HCT116 (cell line): ENCODE measurements around the gene TRIM14. TPM values are rescaled to one million over a fixed set of nuclear protein-coding genes. Genes with fewer than 3 reads are reported as not detected.

Source experiments
- ATAC-seq: fragments of 200-7000 bp; cut with Tn5 transposase; 2 replicates; pipeline ENCODE4 v1.9.1; 2020; ENCODE audit warnings: mild to moderate bottlenecking, moderate library complexity
- BruUV-seq: library from RNA; stranded (reverse); fragments of 400-500 nt; replicated peaks from 2 replicates; lab custom pipeline; 2021; lab: Mats Ljungman, UMichigan
- CTCF ChIA-PET: fragments of 300-600 bp; sonication (Branson Sonifier 250); formaldehyde crosslinking; loops from one replicate; lab custom pipeline; 2021; ENCODE audit warnings: antibody characterized with exemption; lab: Charles Lee
- POLR2A ChIA-PET: fragments of 300-600, 350-600 bp; sonication (Branson Sonifier 250); formaldehyde crosslinking; loops from one replicate; lab custom pipeline; 2021; ENCODE audit warnings: antibody characterized with exemption; lab: Charles Lee
- RAD21 ChIA-PET, 2 experiments: fragments of 300-600 bp; sonication (Branson Sonifier 250); formaldehyde crosslinking; loops; one replicate each; lab custom pipeline; 2023; ENCODE audit warnings: low total read pairs in 2 of 2; ENCODE audit not compliant: uncharacterized antibody in 2 of 2, unreplicated experiment in 2 of 2, low non-redundant PET in 1 of 2; lab: Charles Lee
- DNase-seq: peaks from one replicate; pipeline ENCODE4 v3.0.0-alpha.2; 2010; ENCODE audit warnings: low read depth, low spot score
- H2AFZ ChIP-seq: fragments of 200-600 bp; shearing (Covaris generic), sonication (generic); 2 replicates; pipeline ENCODE4 v1.6.1; 2017; ENCODE audit warnings: low read depth, mixed run types, mixed read lengths, antibody characterized with exemption, low read length; ENCODE audit not compliant: poor library complexity, severe bottlenecking
- H3K27ac ChIP-seq: 2 replicates; pipeline ENCODE4 v1.5.1; 2012; ENCODE audit warnings: low read depth, low read length
- H3K27me3 ChIP-seq: fragments of 200-600 bp; sonication (generic); 2 replicates; pipeline ENCODE4 v1.6.1; 2016; ENCODE audit warnings: mixed run types, low read length, mixed read lengths; ENCODE audit not compliant: insufficient read depth
- H3K36me3 ChIP-seq, 2 experiments: fragments of 200-500 bp in 1 of 2; fragments of 200-600 bp in 1 of 2; sonication (Bioruptor generic) in 1 of 2; sonication (generic) in 1 of 2; 2 replicates each; pipeline versions ENCODE4 v1.5.1 to v1.6.1; 2014 to 2016; ENCODE audit warnings: low read length in 2 of 2, inconsistent platforms in 1 of 2, mixed read lengths in 1 of 2, mixed run types in 1 of 2; ENCODE audit not compliant: insufficient read depth in 2 of 2, control insufficient read depth in 1 of 2
- H3K4me1 ChIP-seq, 2 experiments: fragments of 200-600 bp in 1 of 2; sonication (generic) in 1 of 2; 2 replicates each; pipeline versions ENCODE4 v1.5.1 to v1.6.1; 2012 to 2017; ENCODE audit warnings: low read length in 2 of 2, inconsistent platforms in 1 of 2, mild to moderate bottlenecking in 1 of 2, mixed read lengths in 1 of 2, mixed run types in 1 of 2, moderate library complexity in 1 of 2; ENCODE audit not compliant: insufficient read depth in 2 of 2, control insufficient read depth in 1 of 2
- H3K4me2 ChIP-seq: fragments of 200-600 bp; sonication (generic); 2 replicates; pipeline ENCODE4 v1.6.1; 2017; ENCODE audit warnings: mixed run types, low read length, mixed read lengths
- H3K4me3 ChIP-seq, 2 experiments: fragments of 200-600 bp in 1 of 2; sonication (generic) in 1 of 2; replicated peaks in 1 of 2; 2 replicates each; pipeline ENCODE4 v1.5.1; 2011 to 2016; ENCODE audit warnings: low read length in 2 of 2, control low read depth in 1 of 2, low read depth in 1 of 2, mild to moderate bottlenecking in 1 of 2, mixed read lengths in 1 of 2, mixed run types in 1 of 2
- H3K79me2 ChIP-seq: fragments of 200-600 bp; sonication (generic); 2 replicates; pipeline ENCODE4 v1.6.1; 2017; ENCODE audit warnings: mild to moderate bottlenecking, mixed run types, low read length, moderate library complexity, mixed read lengths; ENCODE audit not compliant: insufficient read depth
- H3K9ac ChIP-seq: fragments of 200-600 bp; sonication (generic); 2 replicates; pipeline ENCODE4 v1.6.1; 2016; ENCODE audit warnings: low read length, mixed read lengths
- H3K9me2 ChIP-seq: fragments of 200-600 bp; sonication (generic), shearing (Covaris generic); 2 replicates; pipeline ENCODE4 v1.6.1; 2017; ENCODE audit warnings: mixed run types, mild to moderate bottlenecking, moderate library complexity; ENCODE audit not compliant: insufficient read depth
- H3K9me3 ChIP-seq, 2 experiments: fragments of 200-500 bp in 1 of 2; fragments of 200-600 bp in 1 of 2; sonication (Bioruptor generic) in 1 of 2; sonication (generic) in 1 of 2; 2 replicates each; pipeline ENCODE4 v1.6.1; 2014 to 2017; ENCODE audit warnings: low read length in 2 of 2, mixed read lengths in 2 of 2, inconsistent platforms in 1 of 2, low read depth in 1 of 2, mild to moderate bottlenecking in 1 of 2, mixed run types in 1 of 2, moderate library complexity in 1 of 2; ENCODE audit not compliant: control insufficient read depth in 1 of 2, insufficient read depth in 1 of 2
- H4K20me1 ChIP-seq: fragments of 200-600 bp; sonication (generic), shearing (Covaris generic); 2 replicates; pipeline ENCODE4 v1.6.1; 2017; ENCODE audit warnings: mixed run types, mild to moderate bottlenecking, moderate library complexity; ENCODE audit not compliant: insufficient read depth
- ATF3 ChIP-seq: IDR thresholded peaks from 2 replicates; pipeline ENCODE4 v1.6.1; 2012
- CBX3 ChIP-seq: IDR thresholded peaks from 2 replicates; pipeline ENCODE4 v1.6.1; 2012; ENCODE audit warnings: low read depth
- CEBPB ChIP-seq: IDR thresholded peaks from 2 replicates; pipeline ENCODE4 v1.6.1; 2012; ENCODE audit warnings: low read depth
- CTCF ChIP-seq, 3 experiments: fragments of 200-600 bp in 1 of 3; sonication (generic) in 1 of 3; IDR thresholded peaks in 2 of 3; conservative IDR thresholded peaks in 1 of 3; 2 replicates each; pipeline ENCODE4 v1.5.1; 2012 to 2017; ENCODE audit warnings: low read depth in 2 of 3, low read length in 2 of 3, antibody characterized with exemption in 1 of 3, borderline replicate concordance in 1 of 3, control low read depth in 1 of 3, mild to moderate bottlenecking in 1 of 3, mixed read lengths in 1 of 3, mixed run types in 1 of 3, moderate library complexity in 1 of 3; ENCODE audit not compliant: insufficient read depth in 1 of 3
- ELF1 ChIP-seq: IDR thresholded peaks from 2 replicates; pipeline ENCODE4 v1.6.1; 2012; ENCODE audit warnings: low read depth, borderline replicate concordance
- EZH2 ChIP-seq: fragments of 200-600 bp; sonication (generic); IDR thresholded peaks from 2 replicates; pipeline ENCODE4 v1.6.1; 2017; ENCODE audit warnings: antibody characterized with exemption, mixed run types
- EZH2phosphoT487 ChIP-seq: fragments of 200-600 bp; IDR thresholded peaks from 2 replicates; pipeline ENCODE4 v1.6.1; 2018; ENCODE audit warnings: antibody characterized with exemption, borderline replicate concordance
- MAX ChIP-seq: IDR thresholded peaks from 2 replicates; pipeline ENCODE4 v1.6.1; 2012
- RAD21 ChIP-seq: IDR thresholded peaks from 2 replicates; pipeline ENCODE4 v1.6.1; 2012; ENCODE audit warnings: low read depth, mild to moderate bottlenecking
- REST ChIP-seq: IDR thresholded peaks from 2 replicates; pipeline ENCODE4 v1.6.1; 2012; ENCODE audit warnings: low read depth
- SIN3A ChIP-seq: IDR thresholded peaks from 2 replicates; pipeline ENCODE4 v1.6.1; 2012; ENCODE audit warnings: low read depth
- SP1 ChIP-seq: IDR thresholded peaks from 2 replicates; pipeline ENCODE4 v1.6.1; 2012; ENCODE audit warnings: low read depth
- SRF ChIP-seq: IDR thresholded peaks from 2 replicates; pipeline ENCODE4 v1.6.1; 2012; ENCODE audit warnings: low read depth
- TCF7L2 ChIP-seq: IDR thresholded peaks from 2 replicates; pipeline ENCODE4 v1.7.0; 2011; ENCODE audit warnings: borderline replicate concordance, inconsistent platforms; ENCODE audit not compliant: insufficient read depth, insufficient read length; ENCODE audit errors: extremely low read depth
- ZBTB33 ChIP-seq: IDR thresholded peaks from 2 replicates; pipeline ENCODE4 v1.6.1; 2011; ENCODE audit warnings: mild to moderate bottlenecking, low read length, moderate library complexity; ENCODE audit not compliant: insufficient replicate concordance; ENCODE audit errors: extremely low read depth
- ZFX ChIP-seq: fragments of 450-650 bp; IDR thresholded peaks from 2 replicates; pipeline ENCODE4 v1.6.1; 2017
- ZNF274 ChIP-seq: fragments of 200-500 bp; sonication (Bioruptor generic); IDR thresholded peaks from 2 replicates; pipeline ENCODE4 v1.6.1; 2014; ENCODE audit warnings: mild to moderate bottlenecking, low read depth, low read length, inconsistent platforms
- intact Hi-C: fragments of 100-400 bp; cut with micrococcal nuclease; formaldehyde crosslinking; loops from 2 replicates; pipeline ENCODE4 v1.10.0; 2022
- total RNA-seq: library from RNA; stranded (reverse); gene quantifications from one replicate; pipeline ENCODE4 v1.2.1, GENCODE V29; 2021; ENCODE audit not compliant: unreplicated experiment

The TRIM14 gene
- total RNA-seq, 1 experiment from 2014 or later, result 24.4 TPM

- POLR2A ChIA-PET, result no interaction called here
- TF ChIP-seq CTCF (IDR thresholded peaks at IDR 0.05 in 2 of 3, conservative IDR thresholded peaks at IDR 0.05 in 1 of 3; ENCODE audit: borderline replicate concordance in 1 of 3, insufficient read depth in 1 of 3, low read depth in 2 of 3, low read length in 2 of 3) (no peak), RAD21 (no peak), SRF (no peak), MAX (no peak), ZFX (no peak), ELF1 (no peak), TCF7L2 (no peak), ZBTB33 (no peak), EZH2phosphoT487 (no peak), SIN3A (no peak), REST (no peak), EZH2 (no peak), SP1 (no peak), ZNF274 (no peak), CEBPB (no peak), ATF3 (no peak), CBX3 (no peak)
- intact Hi-C loops, result no loop called here
Observed at GRCh38 chr9:98039607-98040017, 79.4 kb downstream of the TRIM14 start.

More at GRCh38 chr9:98039607-98040017, 79.4 kb downstream of the TRIM14 start:
- ATAC-seq (no peak), DNase-seq (no peak)
- Histone ChIP-seq H3K36me3 (no peaks in the 10 kb centered on the region), H3K9ac (no peak overlapping the region), H3K4me1 (peaks cover 0 to 28% of the 10 kb centered on the region in 2 experiments; a peak in 2 of 4 replicates), H3K4me2 (no peak overlapping the region), H3K79me2 (no peaks in the 10 kb centered on the region), H3K27ac (no peak overlapping the region), H3K9me2 (no peaks in the 10 kb centered on the region), H3K4me3 (no peak overlapping the region), H3K9me3 (no peaks in the 10 kb centered on the region), H2AFZ (no peak overlapping the region), H4K20me1 (no peaks in the 10 kb centered on the region), H3K27me3 (no peaks in the 10 kb centered on the region)
- ChIA-PET CTCF (no interaction called here), RAD21 (no interaction called here)
- BruUV-seq, result no TSS peak
